Stimulated activated memory B cell treated with anti-CD40 and anti-IgM and Interleukin-4, amounts not matched to agents 10 μg/mL and 1 μg/mL and 100 μg/mL, for 72 hours (primary cell): ENCODE measurements around the gene ACSF3.
A peak's percentile ranks its signal among the peaks of the same experiment; 100 is the strongest.
"Not testable (repeated sequence)": the region's sequence is repeated elsewhere in the genome, so short reads cannot be mapped to it uniquely, and the experiment has no call there.

Experiments
- ATAC-seq: fragments of 150-1000 bp; cut with Tn5 transposase; 2 replicates; pipeline ENCODE4 v1.10.0; 2021
- H3K27ac Mint-ChIP-seq: one replicate; pipeline ENCODE4 v1.8.0; 2022; ENCODE audit warnings: mild to moderate bottlenecking, mixed read lengths
- H3K27me3 Mint-ChIP-seq: one replicate; pipeline ENCODE4 v1.8.0; 2022; ENCODE audit warnings: mixed read lengths
- H3K36me3 Mint-ChIP-seq: one replicate; pipeline ENCODE4 v1.8.0; 2022; ENCODE audit warnings: mixed read lengths
- H3K4me1 Mint-ChIP-seq: one replicate; pipeline ENCODE4 v1.8.0; 2022; ENCODE audit warnings: mixed read lengths
- H3K4me3 Mint-ChIP-seq: one replicate; pipeline ENCODE4 v1.8.0; 2022; ENCODE audit warnings: mild to moderate bottlenecking, moderate library complexity, mixed read lengths
- H3K9me3 Mint-ChIP-seq: one replicate; pipeline ENCODE4 v1.8.0; 2022; ENCODE audit warnings: mixed read lengths

The ACSF3 gene

GRCh38 chr16:89092013-89092412 is 1.6 kb upstream of the ACSF3 start:
- H3K4me3 Mint-ChIP-seq, result no peak overlapping the region
- no peak overlapping the region for H3K27ac Mint-ChIP-seq
- ATAC-seq, result no peak
- H3K36me3 Mint-ChIP-seq, result peaks cover 5% of the 10 kb centered on the region
- H3K4me1 Mint-ChIP-seq, result peaks cover 31% of the 10 kb centered on the region
- H3K9me3 Mint-ChIP-seq, result no peaks in the 10 kb centered on the region
- H3K27me3 Mint-ChIP-seq, result peaks cover 31% of the 10 kb centered on the region

DNA sequence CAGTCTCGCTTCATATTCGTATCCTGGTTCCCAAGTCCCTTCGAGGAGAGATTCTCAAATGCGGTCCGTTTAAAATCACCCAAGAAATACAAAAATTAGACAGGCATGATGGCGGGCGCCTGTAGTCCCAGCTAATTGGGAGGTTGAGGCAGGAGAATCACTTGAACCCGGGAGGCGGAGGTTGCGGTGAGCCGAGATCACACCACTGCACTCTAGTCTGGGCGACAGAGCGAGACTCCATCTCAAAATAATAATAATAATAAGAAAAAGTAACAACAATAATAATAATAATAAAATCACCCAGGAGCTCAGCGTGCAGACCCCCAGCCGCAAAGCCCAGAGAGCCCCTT is 425 bp upstream of the ACSF3 start:
- not testable (repeated sequence) for ATAC-seq, H3K9me3 Mint-ChIP-seq, H3K36me3 Mint-ChIP-seq
- Mint-ChIP-seq H3K27me3 (peaks cover 22% of the 10 kb centered on the region), H3K4me3 (peak overlapping the region; percentile 79), H3K4me1 (peaks cover 43% of the 10 kb centered on the region), H3K27ac (peak overlapping the region; percentile 83)

DNA sequence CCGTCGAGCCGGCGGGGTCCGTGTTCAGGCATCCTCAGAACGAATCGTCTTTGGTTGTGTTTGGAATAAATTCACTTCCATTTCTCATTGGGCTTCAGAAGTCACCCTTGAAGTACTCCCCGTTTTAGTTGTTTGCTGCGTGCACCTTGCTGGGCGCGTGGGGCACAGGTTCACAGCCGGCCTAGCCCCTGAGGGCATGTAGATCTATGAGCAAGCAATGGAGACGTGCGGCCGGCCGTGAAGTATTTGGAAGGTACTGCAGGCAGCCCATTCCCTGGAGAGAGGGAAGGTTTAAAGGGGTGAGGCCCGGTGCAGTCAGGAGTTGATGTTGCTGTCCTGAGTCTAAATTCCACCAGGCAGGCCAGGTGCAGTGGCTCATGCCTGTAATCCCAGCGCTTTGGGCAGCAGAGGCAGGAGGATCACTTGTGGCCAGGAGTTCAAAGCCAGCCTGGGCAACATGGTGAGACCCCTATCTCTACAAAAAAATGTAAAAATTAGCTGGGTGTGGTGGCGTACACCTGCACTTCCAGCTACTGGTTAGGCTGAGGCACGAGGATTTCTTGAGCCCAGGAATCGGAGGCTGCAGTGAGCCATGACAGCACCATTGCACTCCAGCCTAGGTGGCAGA is 714 bp downstream of the ACSF3 start:
- Mint-ChIP-seq H3K4me1 (peaks cover 54% of the 10 kb centered on the region), H3K9me3 (no peaks in the 10 kb centered on the region), H3K36me3 (peaks cover 8% of the 10 kb centered on the region), H3K27ac (peak overlapping the region; percentile 83), H3K27me3 (peaks cover 10% of the 10 kb centered on the region), H3K4me3 (peak overlapping the region; percentile 87)
- ATAC-seq, result no peak

DNA sequence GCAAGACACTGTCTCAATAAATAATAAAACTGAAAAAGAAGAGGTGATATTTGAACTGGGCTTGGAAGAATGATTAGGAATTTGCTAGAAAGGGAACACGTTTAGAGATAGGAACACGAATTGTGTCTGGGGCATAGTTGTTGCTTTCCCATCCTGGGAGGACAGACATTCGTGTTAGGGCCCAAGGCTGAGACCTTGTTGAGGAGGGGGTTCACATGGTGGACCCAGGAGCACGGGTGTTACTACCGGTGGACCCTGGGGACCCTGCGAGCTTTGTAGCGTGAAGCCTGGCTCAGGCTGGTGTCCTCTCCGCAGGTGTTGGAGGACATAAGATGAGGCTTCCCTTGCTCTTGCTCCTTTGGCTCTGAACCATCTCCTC is 1.2 kb downstream of the ACSF3 start:
- Mint-ChIP-seq H3K36me3 (peaks cover 13% of the 10 kb centered on the region), H3K4me1 (peaks cover 59% of the 10 kb centered on the region), H3K27ac (peak overlapping the region; percentile 83), H3K27me3 (peaks cover 10% of the 10 kb centered on the region), H3K9me3 (no peaks in the 10 kb centered on the region), H3K4me3 (peak overlapping the region; percentile 87)
- no peak for ATAC-seq

GRCh38 chr16:89095491-89095951 is 1.9 kb downstream of the ACSF3 start:
- H3K9me3 Mint-ChIP-seq, result no peaks in the 10 kb centered on the region
- H3K27ac Mint-ChIP-seq, result peak overlapping the region; percentile 83
- ATAC-seq, result no peak
- H3K27me3 Mint-ChIP-seq, result peaks cover 10% of the 10 kb centered on the region
- H3K4me1 Mint-ChIP-seq, result peaks cover 66% of the 10 kb centered on the region
- H3K36me3 Mint-ChIP-seq, result peaks cover 18% of the 10 kb centered on the region
- H3K4me3 Mint-ChIP-seq, result peak overlapping the region; percentile 87

DNA sequence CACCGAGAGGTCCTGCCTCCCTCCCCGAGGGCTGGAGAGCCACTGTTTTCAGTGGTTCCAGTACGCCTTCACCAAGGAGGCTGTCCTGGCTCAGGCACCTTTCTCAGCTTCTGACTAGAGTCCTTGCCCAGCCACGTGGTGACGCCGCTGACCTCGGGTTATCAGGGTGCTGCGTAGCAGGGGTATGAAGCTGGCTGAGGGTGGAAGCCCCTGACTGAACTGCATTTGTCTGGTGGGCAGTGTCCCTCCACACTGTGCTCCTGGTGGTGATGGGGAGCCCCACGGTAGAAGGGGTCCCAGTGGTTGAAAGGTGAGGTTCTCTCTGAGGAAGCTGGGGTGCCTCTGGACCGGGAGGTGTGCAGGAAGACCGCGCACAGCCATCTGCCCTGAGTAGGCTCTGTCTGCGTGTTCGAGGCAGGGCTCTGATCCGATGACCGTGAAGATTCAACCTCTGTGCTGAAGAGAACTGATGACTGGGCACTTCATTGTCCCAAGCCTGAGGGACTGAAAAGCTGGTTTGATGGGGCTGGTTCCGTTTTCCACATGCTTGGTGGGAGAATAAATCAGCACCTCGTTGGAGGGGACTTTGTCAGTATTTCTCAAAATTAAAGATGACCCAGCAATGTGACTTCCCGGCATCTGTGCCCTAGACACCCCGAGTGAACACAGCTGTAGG is 2.5 kb downstream of the ACSF3 start:
- no peak for ATAC-seq
- H3K27me3 Mint-ChIP-seq, result peaks cover 10% of the 10 kb centered on the region
- H3K4me3 Mint-ChIP-seq, result peak overlapping the region; percentile 87
- peaks cover 66% of the 10 kb centered on the region for H3K4me1 Mint-ChIP-seq
- H3K27ac Mint-ChIP-seq, result peak overlapping the region; percentile 83
- no peaks in the 10 kb centered on the region for H3K9me3 Mint-ChIP-seq
- H3K36me3 Mint-ChIP-seq, result peaks cover 22% of the 10 kb centered on the region

- H3K27ac Mint-ChIP-seq, result peak overlapping the region; percentile 83
- H3K27me3 Mint-ChIP-seq, result peaks cover 3% of the 10 kb centered on the region
- H3K4me3 Mint-ChIP-seq, result peak overlapping the region; percentile 54
- H3K4me1 Mint-ChIP-seq, result peaks cover 66% of the 10 kb centered on the region
- peaks cover 29% of the 10 kb centered on the region for H3K36me3 Mint-ChIP-seq
- H3K9me3 Mint-ChIP-seq, result no peaks in the 10 kb centered on the region
- peak; percentile 4 for ATAC-seq
Observed at GRCh38 chr16:89096768-89097391, 3.2 kb downstream of the ACSF3 start.

GRCh38 chr16:89097392-89097772 is 3.7 kb downstream of the ACSF3 start:
- ATAC-seq, result no peak
- no peaks in the 10 kb centered on the region for H3K27me3 Mint-ChIP-seq
- H3K36me3 Mint-ChIP-seq, result peaks cover 34% of the 10 kb centered on the region
- H3K27ac Mint-ChIP-seq, result peak overlapping the region; percentile 83
- peaks cover 66% of the 10 kb centered on the region for H3K4me1 Mint-ChIP-seq
- H3K9me3 Mint-ChIP-seq, result no peaks in the 10 kb centered on the region
- peak overlapping the region; percentile 54 for H3K4me3 Mint-ChIP-seq

- Mint-ChIP-seq H3K27ac (peak overlapping the region; percentile 83), H3K9me3 (no peaks in the 10 kb centered on the region), H3K4me3 (peak overlapping the region; percentile 54), H3K4me1 (peaks cover 79% of the 10 kb centered on the region), H3K27me3 (no peaks in the 10 kb centered on the region), H3K36me3 (peaks cover 49% of the 10 kb centered on the region)
- ATAC-seq, result no peak
Observed at GRCh38 chr16:89098767-89099430, 5.2 kb downstream of the ACSF3 start.

DNA sequence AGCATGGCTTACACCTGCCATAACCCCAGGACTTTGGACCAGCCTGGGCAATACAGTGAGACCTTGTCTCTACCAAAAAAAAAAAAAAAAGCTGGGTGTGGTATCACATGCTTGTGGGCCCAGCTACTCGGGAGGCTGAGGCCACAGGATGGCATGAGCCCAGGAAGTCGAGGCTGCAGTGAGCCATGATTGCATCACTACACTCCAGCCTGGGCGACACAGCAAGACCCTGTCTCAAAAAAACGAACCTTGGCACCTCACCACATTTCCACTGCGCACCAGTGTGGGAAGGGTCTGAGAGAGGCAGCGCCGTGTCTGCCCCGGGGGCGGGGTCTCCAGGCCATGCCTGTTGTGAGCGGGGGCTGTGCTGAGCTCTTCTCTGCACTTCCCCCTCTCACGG is 6.3 kb downstream of the ACSF3 start:
- no peak overlapping the region for H3K4me3 Mint-ChIP-seq
- no peak for ATAC-seq
- H3K4me1 Mint-ChIP-seq, result peaks cover 78% of the 10 kb centered on the region
- peaks cover 59% of the 10 kb centered on the region for H3K36me3 Mint-ChIP-seq
- no peaks in the 10 kb centered on the region for H3K27me3 Mint-ChIP-seq
- peak overlapping the region; percentile 83 for H3K27ac Mint-ChIP-seq
- no peaks in the 10 kb centered on the region for H3K9me3 Mint-ChIP-seq

- no peak for ATAC-seq
- no peak overlapping the region for H3K4me3 Mint-ChIP-seq
- no peaks in the 10 kb centered on the region for H3K9me3 Mint-ChIP-seq
- H3K4me1 Mint-ChIP-seq, result peaks cover 78% of the 10 kb centered on the region
- no peaks in the 10 kb centered on the region for H3K27me3 Mint-ChIP-seq
- no peak overlapping the region for H3K27ac Mint-ChIP-seq
- H3K36me3 Mint-ChIP-seq, result peaks cover 68% of the 10 kb centered on the region
Observed at GRCh38 chr16:89100601-89101302, 7.1 kb downstream of the ACSF3 start.

GRCh38 chr16:89101303-89102040 is 7.8 kb downstream of the ACSF3 start:
- Mint-ChIP-seq H3K9me3 (no peaks in the 10 kb centered on the region), H3K27me3 (no peaks in the 10 kb centered on the region), H3K4me3 (no peak overlapping the region), H3K4me1 (peaks cover 74% of the 10 kb centered on the region), H3K36me3 (peaks cover 74% of the 10 kb centered on the region), H3K27ac (no peak overlapping the region)
- no peak for ATAC-seq

- no peaks in the 10 kb centered on the region for H3K9me3 Mint-ChIP-seq
- no peaks in the 10 kb centered on the region for H3K27me3 Mint-ChIP-seq
- ATAC-seq, result no peak
- H3K4me3 Mint-ChIP-seq, result no peak overlapping the region
- peaks cover 76% of the 10 kb centered on the region for H3K36me3 Mint-ChIP-seq
- peaks cover 69% of the 10 kb centered on the region for H3K4me1 Mint-ChIP-seq
- H3K27ac Mint-ChIP-seq, result no peak overlapping the region
Observed at GRCh38 chr16:89102041-89102471, 8.4 kb downstream of the ACSF3 start.

DNA sequence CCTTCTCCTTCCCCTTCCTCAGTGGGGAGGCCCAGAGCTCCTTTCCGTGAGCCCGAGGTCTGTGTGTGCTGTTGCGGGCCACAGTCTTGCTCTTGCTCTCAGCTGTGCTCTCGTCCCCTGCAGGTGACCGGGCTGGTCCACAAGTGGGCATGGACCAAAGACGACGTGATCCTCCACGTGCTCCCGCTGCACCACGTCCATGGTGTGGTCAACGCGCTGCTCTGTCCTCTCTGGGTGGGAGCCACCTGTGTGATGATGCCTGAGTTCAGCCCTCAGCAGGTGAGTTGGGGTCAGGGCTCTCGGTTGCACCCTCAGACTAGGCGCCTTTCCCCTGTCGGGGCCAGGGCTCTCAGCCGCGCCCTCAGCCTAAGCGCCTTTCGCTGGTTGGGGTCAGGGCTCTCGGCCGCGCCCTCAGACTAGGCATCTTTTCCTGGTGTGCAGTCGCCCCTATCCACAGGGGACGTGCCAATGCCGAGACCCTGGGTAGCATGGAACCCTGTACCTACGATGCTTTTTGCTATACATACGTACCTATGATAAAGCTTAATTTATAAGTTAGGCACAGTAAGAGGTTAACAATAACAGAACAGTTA is 8.9 kb downstream of the ACSF3 start:
- peaks cover 69% of the 10 kb centered on the region for H3K4me1 Mint-ChIP-seq

More for the DNA sequence above, 8.9 kb downstream of the ACSF3 start:
- peaks cover 3% of the 10 kb centered on the region for H3K9me3 Mint-ChIP-seq
- no peak for ATAC-seq
- peaks cover 81% of the 10 kb centered on the region for H3K36me3 Mint-ChIP-seq
- H3K27me3 Mint-ChIP-seq, result no peaks in the 10 kb centered on the region
- H3K27ac Mint-ChIP-seq, result no peak overlapping the region
- no peak overlapping the region for H3K4me3 Mint-ChIP-seq
